Measurements from ENCODE around the gene C15orf40.

- TF ChIP-seq POLR2A (IDR thresholded peaks at IDR 0.05) (no peak), CTCF (IDR thresholded peaks at IDR 0.05) (no peak), POLR2AphosphoS5 (IDR thresholded peaks at IDR 0.05) (no peak), EP300 (IDR thresholded peaks at IDR 0.05) (no peak)
These were observed 31.7 kb downstream of the C15orf40 start for GRCh38 chr15:82979726-82980125.
